OCI-LY3 (cell line): ENCODE results near the gene C6orf15.

ENCODE experiments used
- H2AFZ ChIP-seq: fragments of 200-600, 300-600 bp; shearing (Covaris generic); 2 replicates; pipeline ENCODE4 v1.6.0; 2014; ENCODE audit warnings: antibody characterized with exemption, low read depth, low read length
- H3K27ac ChIP-seq: fragments of 200-600, 300-600 bp; sonication (generic); 2 replicates; pipeline ENCODE4 v1.5.1; 2014; ENCODE audit warnings: mild to moderate bottlenecking, low read length, moderate library complexity, mixed read lengths
- H3K27me3 ChIP-seq: fragments of 200-600, 300-600 bp; sonication (generic); 2 replicates; pipeline ENCODE4 v1.6.1; 2014; ENCODE audit warnings: low read depth, low read length, mixed read lengths
- H3K36me3 ChIP-seq: fragments of 200-600, 300-600 bp; sonication (generic); replicated peaks from 2 replicates; pipeline ENCODE3; 2014; ENCODE audit warnings: low read depth, low read length, mixed read lengths
- H3K4me1 ChIP-seq: fragments of 300-600, 200-600 bp; sonication (generic); 2 replicates; pipeline ENCODE4 v1.6.1; 2014; ENCODE audit warnings: low read length, mixed read lengths
- H3K4me2 ChIP-seq: fragments of 200-600, 300-600 bp; sonication (generic); 2 replicates; pipeline ENCODE4 v1.6.1; 2014; ENCODE audit warnings: low read length, mixed read lengths
- H3K4me3 ChIP-seq: fragments of 300-600, 200-600 bp; sonication (generic); 2 replicates; pipeline ENCODE4 v1.5.1; 2014; ENCODE audit warnings: antibody characterized with exemption, mild to moderate bottlenecking, low read length, moderate library complexity
- H3K79me2 ChIP-seq: fragments of 300-600, 200-600 bp; shearing (Covaris generic); 2 replicates; pipeline ENCODE4 v1.6.1; 2014; ENCODE audit warnings: mild to moderate bottlenecking, low read length, mixed read lengths
- H3K9ac ChIP-seq: fragments of 300-600, 200-600 bp; shearing (Covaris generic); 2 replicates; pipeline ENCODE4 v1.6.0; 2014; ENCODE audit warnings: mild to moderate bottlenecking, low read length, moderate library complexity
- H3K9me3 ChIP-seq: fragments of 200-600, 300-600 bp; shearing (Covaris generic); 2 replicates; pipeline ENCODE4 v1.6.1; 2014; ENCODE audit warnings: low read length, mixed read lengths; ENCODE audit not compliant: insufficient read depth
- H4K20me1 ChIP-seq: fragments of 200-600, 300-600 bp; sonication (generic); 2 replicates; pipeline ENCODE4 v1.6.1; 2016; ENCODE audit warnings: low read length, mixed read lengths; ENCODE audit not compliant: insufficient read depth
- CTCF ChIP-seq: fragments of 200-600, 300-600 bp; sonication (generic); IDR thresholded peaks from 2 replicates; pipeline ENCODE4 v1.5.1; 2014; ENCODE audit warnings: antibody characterized with exemption, low read length, low read depth
- EZH2phosphoT487 ChIP-seq: fragments of 200-600 bp; shearing (Covaris generic); IDR thresholded peaks from 2 replicates; pipeline ENCODE4 v1.6.1; 2018; ENCODE audit warnings: antibody characterized with exemption, mixed run types, low read depth

Gene C6orf15

DNA sequence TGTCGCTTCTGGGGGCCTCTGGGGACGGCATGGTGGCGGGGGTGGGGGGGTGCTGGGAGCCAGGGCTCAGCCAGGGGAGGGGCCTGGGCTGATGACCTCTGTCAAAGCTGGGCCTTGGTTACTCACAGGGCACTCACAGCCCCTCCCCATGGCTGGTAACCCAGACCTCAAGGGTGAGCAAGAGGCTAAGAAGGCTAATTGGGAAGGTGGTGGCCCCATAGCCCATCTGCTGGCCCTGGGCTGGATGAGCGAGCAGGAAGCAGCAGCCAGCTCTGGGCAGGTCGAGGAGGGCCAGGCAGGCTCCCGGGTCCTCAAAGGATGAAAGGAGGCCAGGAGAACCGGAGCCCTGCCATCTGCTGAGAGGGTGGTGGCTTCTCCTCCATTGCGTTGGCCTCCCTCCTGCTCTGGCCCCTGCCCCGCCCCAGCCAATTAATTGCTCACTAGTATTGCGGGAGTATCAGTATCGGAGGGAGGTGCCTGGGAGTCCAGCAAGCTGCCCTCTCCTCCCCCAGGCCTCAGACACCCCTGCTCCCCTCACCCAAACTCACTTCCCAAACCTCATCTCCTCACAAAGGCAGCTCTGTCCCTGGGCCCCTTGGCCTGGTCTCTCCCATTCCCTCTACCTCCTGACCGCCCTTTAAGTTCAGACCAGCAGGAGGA is 8.9 kb upstream of the C6orf15 start:
- H2AFZ ChIP-seq = no peak overlapping the region
- no peaks in the 10 kb centered on the region for H3K27me3 ChIP-seq
- no peaks in the 10 kb centered on the region for H3K4me1 ChIP-seq
- no peaks in the 10 kb centered on the region for H4K20me1 ChIP-seq
- H3K27ac ChIP-seq = no peak overlapping the region
- H3K9me3 ChIP-seq = no peaks in the 10 kb centered on the region
- no peak overlapping the region for H3K4me3 ChIP-seq
- no peaks in the 10 kb centered on the region for H3K79me2 ChIP-seq
- H3K9ac ChIP-seq = no peak overlapping the region
- TF ChIP-seq EZH2phosphoT487 = no peak
- no peak for TF ChIP-seq CTCF
- H3K4me2 ChIP-seq = no peak overlapping the region
- no peaks in the 10 kb centered on the region for H3K36me3 ChIP-seq

DNA sequence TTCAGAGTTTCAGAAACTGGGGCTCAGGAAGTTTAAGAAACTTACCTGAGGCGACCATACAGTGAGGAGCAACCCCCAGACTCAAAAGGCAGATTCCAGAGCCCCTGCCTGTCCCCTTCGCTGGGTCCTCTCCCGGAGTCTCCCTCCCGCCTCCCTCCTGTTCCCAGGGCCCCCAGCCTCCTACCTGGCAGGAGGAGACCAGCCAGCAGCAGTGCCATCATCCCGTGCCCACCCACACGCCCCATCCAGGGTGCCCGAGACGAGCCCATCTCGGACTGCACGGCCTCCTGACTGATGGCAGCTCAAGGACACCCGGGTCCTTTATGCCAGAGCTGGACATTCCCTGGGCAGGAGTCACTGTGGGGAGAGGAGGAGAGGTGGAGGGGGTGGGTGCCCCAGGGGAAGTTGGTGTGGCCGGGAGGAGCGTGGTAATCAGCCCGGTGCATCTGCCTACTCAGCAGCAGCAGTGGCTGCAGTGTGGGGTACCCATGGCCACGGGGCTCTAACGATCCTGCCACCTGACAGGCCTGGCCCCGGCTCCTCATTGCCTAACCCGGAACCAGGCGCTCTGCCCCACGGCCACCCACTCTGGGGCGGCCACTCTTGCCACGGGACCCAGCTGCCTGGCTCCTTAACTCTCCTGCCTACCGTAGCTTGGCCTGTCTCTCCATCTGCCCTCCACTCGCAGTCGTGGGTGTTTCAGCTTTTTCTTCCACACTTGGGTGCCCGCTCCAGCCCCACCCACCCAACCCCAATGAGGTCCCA is 8.0 kb upstream of the C6orf15 start, which contains the start of gene CDSN:
Gene CDSN (minus strand): TSS at position 296 of the 765 bp plus-strand sequence. CDS start 27 bp downstream, at position 269.
- no peak within 1 kb of the TSS for H2AFZ ChIP-seq
- H3K36me3 ChIP-seq = no peaks in the 10 kb centered on the region
- H3K9ac ChIP-seq = no peak within 1 kb of the TSS
- no peaks in the 10 kb centered on the region for H3K27me3 ChIP-seq
- no peak within 1 kb of the TSS for H3K27ac ChIP-seq
- no peak within 1 kb of the TSS for H3K4me3 ChIP-seq
- peaks cover 7% of the 10 kb centered on the region for H3K4me1 ChIP-seq
- H3K79me2 ChIP-seq = no peaks in the 10 kb centered on the region
- H4K20me1 ChIP-seq = no peaks in the 10 kb centered on the region
- TF ChIP-seq CTCF (no peak), EZH2phosphoT487 (no peak)
- no peaks in the 10 kb centered on the region for H3K9me3 ChIP-seq
- no peak within 1 kb of the TSS for H3K4me2 ChIP-seq

DNA sequence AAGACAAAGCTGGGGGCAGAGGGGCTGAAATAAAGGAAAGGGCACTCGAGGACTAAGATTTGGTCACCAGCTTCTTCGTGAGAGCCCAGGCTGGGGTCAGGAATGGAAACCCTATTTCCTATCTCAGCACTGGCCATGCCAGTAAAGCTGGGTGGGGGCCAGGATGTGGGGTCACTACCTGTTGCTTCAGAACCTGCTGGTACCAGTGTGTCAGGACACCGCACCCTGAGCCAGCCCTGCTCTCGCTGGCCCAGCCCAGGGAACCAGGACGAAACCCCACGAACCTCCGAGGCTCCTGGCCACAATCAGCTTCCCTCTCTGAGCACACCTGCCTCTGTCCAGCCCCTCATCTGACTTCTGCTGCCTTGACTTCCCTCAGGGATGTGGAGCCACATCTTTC is 5.8 kb upstream of the C6orf15 start:
- H3K27ac ChIP-seq = no peak overlapping the region
- no peaks in the 10 kb centered on the region for H3K79me2 ChIP-seq
- no peaks in the 10 kb centered on the region for H3K27me3 ChIP-seq
- H3K9ac ChIP-seq = no peak overlapping the region
- H2AFZ ChIP-seq = no peak overlapping the region
- H3K9me3 ChIP-seq = no peaks in the 10 kb centered on the region
- no peak overlapping the region for H3K4me3 ChIP-seq
- H3K36me3 ChIP-seq = no peaks in the 10 kb centered on the region
- peaks cover 15% of the 10 kb centered on the region for H3K4me1 ChIP-seq
- no peaks in the 10 kb centered on the region for H4K20me1 ChIP-seq
- TF ChIP-seq CTCF (no peak), EZH2phosphoT487 (no peak)
- no peak overlapping the region for H3K4me2 ChIP-seq

DNA sequence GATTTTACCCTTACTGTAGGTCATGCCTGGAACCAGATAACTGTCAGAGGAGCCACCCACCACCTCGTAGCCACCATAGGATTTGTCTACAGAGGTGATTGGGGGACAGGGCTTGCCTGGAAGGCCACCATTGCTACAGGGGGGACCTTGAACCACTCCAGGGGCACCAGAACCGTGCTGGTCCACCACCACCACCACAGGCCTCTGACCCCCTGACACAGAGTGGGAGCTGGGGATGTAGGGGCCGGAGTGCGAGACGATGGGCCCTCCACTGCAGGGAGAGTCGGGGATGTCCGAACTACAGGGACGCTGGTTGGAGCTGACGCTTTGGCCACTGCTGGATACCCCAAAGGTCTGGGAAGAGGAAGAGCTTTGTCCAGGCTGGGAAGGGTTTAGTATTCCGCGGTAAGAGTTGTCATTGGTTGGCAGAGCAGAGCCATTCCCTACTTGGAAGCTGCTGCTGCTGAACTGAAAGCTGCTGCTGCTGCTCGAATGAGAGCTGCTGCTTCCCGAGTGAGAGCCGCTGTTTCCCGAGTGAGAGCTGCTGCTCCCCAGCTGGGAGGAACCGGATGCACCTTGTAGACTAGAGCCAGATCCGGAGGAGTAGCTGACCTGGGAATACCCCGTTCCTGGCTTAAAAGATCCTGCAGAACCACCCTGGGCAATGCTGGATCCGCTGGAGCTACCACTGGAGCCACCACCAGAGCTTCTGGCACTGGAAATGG is 4.4 kb upstream of the C6orf15 start:
- Histone ChIP-seq H3K36me3 (no peaks in the 10 kb centered on the region), H2AFZ (no peak overlapping the region), H3K4me1 (peaks cover 20% of the 10 kb centered on the region), H3K9me3 (no peaks in the 10 kb centered on the region), H3K27me3 (no peaks in the 10 kb centered on the region; the same call in 1 of the 2 replicates), H3K79me2 (no peaks in the 10 kb centered on the region), H4K20me1 (no peaks in the 10 kb centered on the region), H3K4me3 (no peak overlapping the region), H3K4me2 (no peak overlapping the region), H3K27ac (no peak overlapping the region), H3K9ac (no peak overlapping the region)
- no peak for TF ChIP-seq EZH2phosphoT487
- no peak for TF ChIP-seq CTCF
